K562 (cell line): ENCODE measurements around the gene EYA4. TPM values are rescaled to one million over a fixed set of nuclear protein-coding genes. Genes with fewer than 3 reads are reported as not detected.

ENCODE experiments used
- CBFB ChIP-seq: sonication (generic); formaldehyde crosslinking; IDR thresholded peaks from 2 replicates; pipeline ENCODE4 v1.4.0; 2020; ENCODE audit warnings: mild to moderate bottlenecking, missing genetic modification reagents
- E4F1 ChIP-seq: fragments of 250-450 bp; sonication (Bioruptor Pico); IDR thresholded peaks from 2 replicates; pipeline ENCODE4 v1.5.0; 2021; ENCODE audit warnings: mild to moderate bottlenecking, borderline replicate concordance
- MEIS2 ChIP-seq: fragments of 450-650 bp; IDR thresholded peaks from 2 replicates; pipeline ENCODE4 v1.6.1; 2014; ENCODE audit warnings: mild to moderate bottlenecking; ENCODE audit not compliant: partially characterized antibody
- PCBP1 ChIP-seq: fragments of 200-400 bp; formaldehyde crosslinking; IDR thresholded peaks from 2 replicates; pipeline ENCODE4 v1.6.1; 2018; ENCODE audit warnings: mild to moderate bottlenecking, low read depth, low read length; ENCODE audit not compliant: poor library complexity, severe bottlenecking
- TEAD4 ChIP-seq, 2 experiments: sonication (generic) in 1 of 2; formaldehyde crosslinking in 1 of 2; IDR thresholded peaks; 2 replicates each; pipeline versions ENCODE4 v1.6.1 to v1.8.0; 2012 to 2022; ENCODE audit warnings: borderline replicate concordance in 1 of 2, inconsistent platforms in 1 of 2, low read length in 1 of 2, mild to moderate bottlenecking in 1 of 2, missing genetic modification reagents in 1 of 2
- THAP12 ChIP-seq: fragments of 250-450 bp; sonication (Bioruptor Pico); IDR thresholded peaks from 2 replicates; pipeline ENCODE4 v1.9.0; 2021; ENCODE audit warnings: mild to moderate bottlenecking, inconsistent platforms
- ZNF124 ChIP-seq: sonication (generic); formaldehyde crosslinking; IDR thresholded peaks from 2 replicates; pipeline ENCODE4 v1.8.1; 2022; ENCODE audit warnings: missing genetic modification reagents
- ZNF277 ChIP-seq: fragments of 250-450 bp; sonication (Bioruptor Pico); IDR thresholded peaks from 2 replicates; pipeline ENCODE4 v1.8.0; 2022; ENCODE audit warnings: inconsistent platforms, mild to moderate bottlenecking, moderate library complexity, borderline replicate concordance
- polyA plus RNA-seq, 8 experiments: library from polyadenylated mRNA; depleted of rRNA in 4 of 8; stranded (reverse) in 5 of 8; unstranded in 3 of 8; fragments of >200 nt; fragmentation: Nextera tagmentation in 2 of 8; fragmentation: Illumina TruSeq in 1 of 8; extraction: Ambion mirVana in 2 of 8; extraction: Trizol in 1 of 8; gene quantifications; 2 replicates each; pipeline versions ENCODE4 v1.2.1 to v1.2.3, GENCODE V29; 2011 to 2014; ENCODE audit warnings: inconsistent platforms in 1 of 8, missing spikeins in 1 of 8
- total RNA-seq, 7 experiments: library from RNA; depleted of rRNA in 6 of 7; stranded (reverse); fragments of >200 nt in 6 of 7; fragmentation: Illumina TruSeq in 2 of 7; extraction: Trizol in 2 of 7; gene quantifications; 2 replicates each; pipeline versions ENCODE4 v1.2.1 to v1.2.3, GENCODE V29; 2011 to 2021; ENCODE audit warnings: low replicate concordance in 1 of 7

Gene EYA4
- total and polyA plus RNA-seq, 9 of the 15 experiments (the other 6 are each of a cell fraction or from before 2014, with no cell fraction given): 0.03 to 0.04 TPM; not detected in 7

- TF ChIP-seq E4F1 (CRISPR knock-in tag) (no peak), ZNF277 (CRISPR knock-in tag) (no peak), PCBP1 (no peak), CBFB (no peak), ZNF124 (CRISPR knock-in tag) (no peak), MEIS2 (no peak), THAP12 (CRISPR knock-in tag) (no peak), TEAD4 (IDR thresholded peaks at IDR 0.05; ENCODE audit: low read length) (no peak), TEAD4 (CRISPR knock-in tag; IDR thresholded peaks at IDR 0.05; ENCODE audit: borderline replicate concordance) (no peak)
Observed at GRCh38 chr6:133214267-133214666, 26.9 kb upstream of the EYA4 start (continued).
